GM12865 (cell line): ENCODE results near the gene LCE3E.
"Not testable (repeated sequence)": the region's sequence is repeated elsewhere in the genome, so short reads cannot be mapped to it uniquely, and the experiment has no call there.

Experiments used
- DNase-seq: peaks from one replicate; pipeline ENCODE4 v3.0.0; 2010; ENCODE audit warnings: low read depth
- H3K4me3 ChIP-seq: 2 replicates; pipeline ENCODE4 v1.5.1; 2011; ENCODE audit warnings: mild to moderate bottlenecking, low read depth, low read length, control low read depth
- CTCF ChIP-seq: IDR thresholded peaks from 2 replicates; pipeline ENCODE4 v1.5.1; 2011; ENCODE audit warnings: low read length, control low read depth, low read depth, inconsistent platforms; ENCODE audit not compliant: insufficient read depth; ENCODE audit errors: missing control alignments

Gene LCE3E

GRCh38 chr1:152566681-152567080, at the start of gene LCE3E:
Gene LCE3E (minus strand): TSS chr1:152566780. CDS start chr1:152566208, 572 bp downstream.
- no peak for TF ChIP-seq CTCF
- no peak for DNase-seq
- H3K4me3 ChIP-seq = no peak within 1 kb of the TSS

GRCh38 chr1:152613511-152613910, 46.9 kb upstream of the LCE3E start, which contains the start of gene LCE3B:
Gene LCE3B (plus strand): TSS chr1:152613811. CDS start chr1:152613811, 0 bp downstream.
- no peak for DNase-seq
- no peak for TF ChIP-seq CTCF
- H3K4me3 ChIP-seq = no peak within 1 kb of the TSS

- no peak for TF ChIP-seq CTCF
- H3K4me3 ChIP-seq = no peak within 1 kb of the TSS
- DNase-seq = no peak
These were observed 33.4 kb upstream of the LCE3E start, which contains the start of gene LCE3C for GRCh38 chr1:152599934-152600333. Gene LCE3C (plus strand): TSS chr1:152600234. CDS start chr1:152600732, 498 bp downstream.

GRCh38 chr1:152596986-152597385, 30.4 kb upstream of the LCE3E start:
- H3K4me3 ChIP-seq = no peak overlapping the region
- TF ChIP-seq CTCF = no peak

GRCh38 chr1:152585586-152585985, 19.0 kb upstream of the LCE3E start:
- no peak overlapping the region for H3K4me3 ChIP-seq
- DNase-seq = peak; percentile 6
- TF ChIP-seq CTCF = peak; percentile 32

More at GRCh38 chr1:152596986-152597385, 30.4 kb upstream of the LCE3E start:
- no peak for DNase-seq

- H3K4me3 ChIP-seq = no peak overlapping the region
- DNase-seq = no peak
- no peak for TF ChIP-seq CTCF
These were observed 16.1 kb upstream of the LCE3E start for GRCh38 chr1:152582647-152583046.

GRCh38 chr1:152580433-152580832, 13.9 kb upstream of the LCE3E start, which contains the start of gene LCE3D:
Gene LCE3D (minus strand): TSS chr1:152580516. CDS start chr1:152579936, 580 bp downstream.
- no peak within 1 kb of the TSS for H3K4me3 ChIP-seq
- no peak for DNase-seq
- TF ChIP-seq CTCF = no peak

GRCh38 chr1:152579526-152579925, 12.9 kb upstream of the LCE3E start:
- DNase-seq = not testable (repeated sequence)

More at GRCh38 chr1:152579526-152579925, 12.9 kb upstream of the LCE3E start:
- H3K4me3 ChIP-seq = not testable (repeated sequence)
